Hepatocyte (in vitro differentiated cells): Measurements from ENCODE around the gene TRIM75. TPM values are rescaled to one million over a fixed set of nuclear protein-coding genes. Genes with fewer than 3 reads are reported as not detected.

Experiments
- DNase-seq: peaks from one replicate; pipeline ENCODE4 v3.0.0-alpha.2; 2016; ENCODE audit warnings: low spot score
- H2AFZ ChIP-seq: fragments of 200-600 bp; sonication (generic); 2 replicates; pipeline ENCODE4 v1.6.0; 2016; ENCODE audit warnings: antibody characterized with exemption, mild to moderate bottlenecking
- H3K27ac ChIP-seq: fragments of 200-600 bp; sonication (generic); 2 replicates; pipeline ENCODE4 v1.5.1; 2016; ENCODE audit warnings: mild to moderate bottlenecking
- H3K27me3 ChIP-seq: fragments of 200-600 bp; sonication (generic); 2 replicates; pipeline ENCODE4 v1.6.1; 2016
- H3K36me3 ChIP-seq: fragments of 200-600 bp; sonication (generic); replicated peaks from 2 replicates; pipeline ENCODE4 v1.5.1; 2016; ENCODE audit warnings: low read depth; ENCODE audit not compliant: insufficient read depth
- H3K4me1 ChIP-seq: fragments of 200-600 bp; sonication (generic); 2 replicates; pipeline ENCODE4 v1.5.1; 2016; ENCODE audit warnings: mild to moderate bottlenecking, moderate library complexity; ENCODE audit not compliant: insufficient read depth
- H3K4me2 ChIP-seq: fragments of 200-600 bp; sonication (generic); 2 replicates; pipeline ENCODE4 v1.6.0; 2016
- H3K4me3 ChIP-seq: fragments of 200-600 bp; sonication (generic); 2 replicates; pipeline ENCODE4 v1.5.1; 2016; ENCODE audit warnings: mild to moderate bottlenecking
- H3K79me2 ChIP-seq: fragments of 200-600 bp; sonication (generic); 2 replicates; pipeline ENCODE4 v1.6.0; 2017; ENCODE audit warnings: mild to moderate bottlenecking
- H3K9me2 ChIP-seq: fragments of 200-600 bp; sonication (generic); replicated peaks from 2 replicates; pipeline ENCODE4 v1.6.0; 2017; ENCODE audit warnings: mild to moderate bottlenecking; ENCODE audit not compliant: insufficient read depth
- H3K9me3 ChIP-seq: fragments of 200-600 bp; sonication (generic); 2 replicates; pipeline ENCODE4 v1.5.1; 2016; ENCODE audit warnings: low read depth, mild to moderate bottlenecking
- H4K20me1 ChIP-seq: fragments of 200-600 bp; sonication (generic); 2 replicates; pipeline ENCODE4 v1.6.0; 2016; ENCODE audit warnings: mild to moderate bottlenecking; ENCODE audit not compliant: insufficient read depth, poor library complexity, severe bottlenecking
- CTCF ChIP-seq: fragments of 200-600 bp; sonication (generic); IDR thresholded peaks from 2 replicates; pipeline ENCODE4 v1.5.1; 2016; ENCODE audit warnings: antibody characterized with exemption, mild to moderate bottlenecking; ENCODE audit not compliant: poor library complexity
- EZH2 ChIP-seq: fragments of 200-600 bp; sonication (generic); IDR thresholded peaks from 2 replicates; pipeline ENCODE4 v1.6.1; 2016; ENCODE audit warnings: antibody characterized with exemption, mild to moderate bottlenecking, borderline replicate concordance
- EZH2phosphoT487 ChIP-seq: fragments of 200-600 bp; sonication (generic); IDR thresholded peaks from one replicate; pipeline ENCODE4 v1.6.1; 2018; ENCODE audit warnings: antibody characterized with exemption, mild to moderate bottlenecking, low read depth, moderate library complexity; ENCODE audit not compliant: unreplicated experiment, severe bottlenecking
- WGBS: methylation state at CpG from one replicate; pipeline ENCODE4 v1.1.6; 2016; ENCODE audit warnings: low lambda C conversion rate; ENCODE audit errors: missing lambda C conversion rate; 5-methylcytosine and 5-hydroxymethylcytosine counted together
- polyA plus RNA-seq: library from polyadenylated mRNA; unstranded; fragments of >200 nt; fragmentation: Nextera tagmentation; extraction: Ambion mirVana; gene quantifications from 2 replicates; pipeline ENCODE4 v1.2.1, GENCODE V29; 2016
- total RNA-seq: library from RNA; depleted of rRNA; stranded (reverse); fragments of >200 nt; gene quantifications from 2 replicates; pipeline ENCODE4 v1.2.3, GENCODE V29; 2014

Gene TRIM75
- total and polyA plus RNA-seq, 2 experiments from 2014 or later: 0.17 TPM; not detected in 1

GRCh38 chr4:165009493-165010227, 44.0 kb upstream of the TRIM75 start:
- Histone ChIP-seq H3K4me2 (no peak overlapping the region), H3K4me3 (no peak overlapping the region), H2AFZ (no peak overlapping the region), H3K27ac (no peak overlapping the region), H3K79me2 (no peaks in the 10 kb centered on the region), H4K20me1 (no peaks in the 10 kb centered on the region), H3K9me3 (no peaks in the 10 kb centered on the region), H3K36me3 (no peaks in the 10 kb centered on the region), H3K9me2 (no peaks in the 10 kb centered on the region), H3K27me3 (no peaks in the 10 kb centered on the region), H3K4me1 (no peaks in the 10 kb centered on the region)
- 92% methylated on average over 5 of the region's 5 CpGs for WGBS
- TF ChIP-seq CTCF: no peak
- no peak for TF ChIP-seq EZH2
- TF ChIP-seq EZH2phosphoT487: no peak
- DNase-seq: no peak

- Histone ChIP-seq H3K4me3 (no peak overlapping the region), H4K20me1 (no peaks in the 10 kb centered on the region), H2AFZ (no peak overlapping the region), H3K27ac (no peak overlapping the region), H3K9me3 (no peaks in the 10 kb centered on the region), H3K79me2 (no peaks in the 10 kb centered on the region), H3K4me1 (no peaks in the 10 kb centered on the region), H3K36me3 (no peaks in the 10 kb centered on the region), H3K9me2 (no peaks in the 10 kb centered on the region), H3K27me3 (no peaks in the 10 kb centered on the region), H3K4me2 (no peak overlapping the region)
- WGBS: 96% methylated on average over 2 of the region's 2 CpGs
- TF ChIP-seq CTCF (no peak), EZH2phosphoT487 (no peak), EZH2 (no peak)
- DNase-seq: no peak
These were observed 43.2 kb upstream of the TRIM75 start for GRCh38 chr4:165010487-165010886.

- TF ChIP-seq EZH2phosphoT487 (no peak), CTCF (no peak), EZH2 (no peak)
- DNase-seq: no peak
- H3K9me2 ChIP-seq: no peaks in the 10 kb centered on the region
- 91% methylated on average over 8 of the region's 8 CpGs for WGBS
- no peak overlapping the region for H3K4me2 ChIP-seq
- H3K36me3 ChIP-seq: no peaks in the 10 kb centered on the region
- no peaks in the 10 kb centered on the region for H3K4me1 ChIP-seq
- no peak overlapping the region for H3K4me3 ChIP-seq
- H3K79me2 ChIP-seq: no peaks in the 10 kb centered on the region
- H4K20me1 ChIP-seq: no peaks in the 10 kb centered on the region
- no peak overlapping the region for H3K27ac ChIP-seq
- no peak overlapping the region for H2AFZ ChIP-seq
- no peaks in the 10 kb centered on the region for H3K27me3 ChIP-seq
- H3K9me3 ChIP-seq: no peaks in the 10 kb centered on the region
These were observed 42.7 kb upstream of the TRIM75 start for GRCh38 chr4:165010991-165011390.
